CD4-positive, CD25-positive, alpha-beta regulatory T cell (primary cell): ENCODE measurements around the gene C20orf144. TPM values are rescaled to one million over a fixed set of nuclear protein-coding genes. Genes with fewer than 3 reads are reported as not detected.

Experiments used
- ATAC-seq, 2 donors: fragments of 150-1000 bp; cut with Tn5 transposase; one replicate each; pipeline ENCODE4 v1.10.0; 2021; ENCODE audit warnings: low read depth in 2 of 2, moderate number of reproducible peaks in 2 of 2, moderate library complexity in 1 of 2
- DNase-seq, 3 donors: peaks; one replicate each; pipeline versions ENCODE4 v3.0.0 to v3.0.0-alpha.2; 2012 to 2022; ENCODE audit warnings: mixed read lengths in 1 of 3
- H3K27ac ChIP-seq: one replicate; pipeline ENCODE4 v1.7.0; 2013; ENCODE audit warnings: mild to moderate bottlenecking, low read length; ENCODE audit not compliant: insufficient read depth, poor library complexity, severe bottlenecking
- H3K27me3 ChIP-seq: one replicate; pipeline ENCODE4 v1.7.0; 2013; ENCODE audit warnings: low read length; ENCODE audit not compliant: control insufficient read depth, insufficient read depth
- H3K36me3 ChIP-seq: one replicate; pipeline ENCODE4 v1.7.0; 2013; ENCODE audit warnings: mild to moderate bottlenecking, low read length, moderate library complexity; ENCODE audit not compliant: control insufficient read depth, insufficient read depth
- H3K4me1 ChIP-seq: 2 replicates; pipeline ENCODE4 v1.7.0; 2013; ENCODE audit warnings: mild to moderate bottlenecking, low read length; ENCODE audit not compliant: insufficient read depth, control insufficient read depth, poor library complexity, severe bottlenecking
- H3K4me3 ChIP-seq: one replicate; pipeline ENCODE4 v1.7.0; 2013; ENCODE audit warnings: low read depth, mild to moderate bottlenecking, low read length, moderate library complexity
- H3K9me3 ChIP-seq, 2 experiments: 1 replicate in 1 of 2; 2 replicates in 1 of 2; pipeline ENCODE4 v1.7.0; 2013; ENCODE audit warnings: low read length in 2 of 2, mild to moderate bottlenecking in 1 of 2, moderate library complexity in 1 of 2; ENCODE audit not compliant: control insufficient read depth in 2 of 2
- H3K27ac Mint-ChIP-seq, 3 donors: one replicate each; pipeline ENCODE4 v1.8.0; 2020 to 2022; ENCODE audit warnings: mild to moderate bottlenecking in 3 of 3, mixed read lengths in 3 of 3, moderate library complexity in 2 of 3
- H3K27me3 Mint-ChIP-seq: one replicate; pipeline ENCODE4 v1.8.0; 2022; ENCODE audit warnings: mild to moderate bottlenecking, mixed read lengths
- H3K36me3 Mint-ChIP-seq: one replicate; pipeline ENCODE4 v1.8.0; 2020; ENCODE audit warnings: mixed read lengths
- H3K4me1 Mint-ChIP-seq, 4 donors: one replicate each; pipeline ENCODE4 v1.8.0; 2020 to 2022; ENCODE audit warnings: mixed read lengths in 4 of 4, mild to moderate bottlenecking in 1 of 4
- H3K4me3 Mint-ChIP-seq, 4 donors: one replicate each; pipeline ENCODE4 v1.8.0; 2020 to 2022; ENCODE audit warnings: mild to moderate bottlenecking in 4 of 4, mixed read lengths in 4 of 4, moderate library complexity in 3 of 4
- H3K9me3 Mint-ChIP-seq, 7 donors: one replicate each; pipeline ENCODE4 v1.8.0; 2020 to 2022; ENCODE audit warnings: mixed read lengths in 7 of 7, mild to moderate bottlenecking in 3 of 7, moderate library complexity in 2 of 7
- polyA plus RNA-seq, 4 donors: library from polyadenylated mRNA; unstranded; fragments of 300-500 nt; fragmentation: Illumina TruSeq; gene quantifications; one replicate each; pipeline ENCODE4 v1.2.3, GENCODE V29; 2021
- total RNA-seq: library from RNA; stranded (reverse); gene quantifications from one replicate; pipeline ENCODE4 v1.2.3, GENCODE V29; 2022

The C20orf144 gene
- total and polyA plus RNA-seq, 5 donors from 2014 or later, result 0.41 TPM; not detected in 4

GRCh38 chr20:33668466-33669155, 6.5 kb downstream of the C20orf144 start:
- Mint-ChIP-seq H3K9me3 (no peaks in the 10 kb centered on the region), H3K27ac (peak overlapping the region in 2 of 3 donors; percentile 22 to 72), H3K27me3 (no peaks in the 10 kb centered on the region), H3K4me3 (peak overlapping the region in 3 of 4 donors; percentile 46 to 97 (median 84)), H3K36me3 (no peaks in the 10 kb centered on the region), H3K4me1 (peaks cover 11 to 50% (median 20%) of the 10 kb centered on the region in 4 donors)
- H3K27ac ChIP-seq, result no peak overlapping the region
- ATAC-seq (no peak), DNase-seq (no peak)
- H3K9me3 ChIP-seq, result no peaks in the 10 kb centered on the region
- no peaks in the 10 kb centered on the region for H3K27me3 ChIP-seq
- H3K4me1 ChIP-seq, result peaks cover 52% of the 10 kb centered on the region
- H3K36me3 ChIP-seq, result no peaks in the 10 kb centered on the region
- no peak overlapping the region for H3K4me3 ChIP-seq

- Histone ChIP-seq H3K27me3 (no peaks in the 10 kb centered on the region), H3K9me3 (no peaks in the 10 kb centered on the region), H3K36me3 (no peaks in the 10 kb centered on the region), H3K4me1 (peaks cover 50% of the 10 kb centered on the region), H3K4me3 (no peak overlapping the region), H3K27ac (no peak overlapping the region)
- peaks cover 11 to 49% (median 19%) of the 10 kb centered on the region in 4 donors for H3K4me1 Mint-ChIP-seq
- no peaks in the 10 kb centered on the region for H3K9me3 Mint-ChIP-seq
- ATAC-seq (no peak), DNase-seq (no peak)
- H3K36me3 Mint-ChIP-seq, result no peaks in the 10 kb centered on the region
- peak overlapping the region in 2 of 3 donors; percentile 22 to 72 for H3K27ac Mint-ChIP-seq
- H3K4me3 Mint-ChIP-seq, result peak overlapping the region; percentile 28 to 97 (median 42)
- H3K27me3 Mint-ChIP-seq, result no peaks in the 10 kb centered on the region
Measured at GRCh38 chr20:33669224-33669623, 7.1 kb downstream of the C20orf144 start.

- Mint-ChIP-seq H3K27ac (peak overlapping the region in 1 of 3 donors; percentile 65), H3K36me3 (no peaks in the 10 kb centered on the region), H3K4me1 (peaks cover 8 to 46% (median 14%) of the 10 kb centered on the region in 4 donors), H3K27me3 (no peaks in the 10 kb centered on the region), H3K9me3 (no peaks in the 10 kb centered on the region), H3K4me3 (peak overlapping the region in 2 of 4 donors; percentile 28 to 97)
- ATAC-seq (no peak), DNase-seq (no peak)
- no peak overlapping the region for H3K4me3 ChIP-seq
- peaks cover 49% of the 10 kb centered on the region for H3K4me1 ChIP-seq
- no peak overlapping the region for H3K27ac ChIP-seq
- H3K27me3 ChIP-seq, result no peaks in the 10 kb centered on the region
- H3K9me3 ChIP-seq, result no peaks in the 10 kb centered on the region
- no peaks in the 10 kb centered on the region for H3K36me3 ChIP-seq
Measured at GRCh38 chr20:33669873-33670640, 7.9 kb downstream of the C20orf144 start.

- H3K27me3 ChIP-seq, result no peaks in the 10 kb centered on the region
- H3K36me3 Mint-ChIP-seq, result no peaks in the 10 kb centered on the region
- H3K4me1 Mint-ChIP-seq, result peaks cover 10 to 44% (median 14%) of the 10 kb centered on the region in 4 donors
- no peaks in the 10 kb centered on the region for H3K36me3 ChIP-seq
- H3K4me1 ChIP-seq, result peaks cover 46% of the 10 kb centered on the region
- peak overlapping the region in 1 of 3 donors; percentile 42 for H3K27ac Mint-ChIP-seq
- ATAC-seq (no peak), DNase-seq (no peak)
- no peak overlapping the region for H3K27ac ChIP-seq
- H3K9me3 Mint-ChIP-seq, result no peaks in the 10 kb centered on the region
- H3K9me3 ChIP-seq, result no peaks in the 10 kb centered on the region
- no peak overlapping the region for H3K4me3 ChIP-seq
- no peaks in the 10 kb centered on the region for H3K27me3 Mint-ChIP-seq
- H3K4me3 Mint-ChIP-seq, result peak overlapping the region in 2 of 4 donors; percentile 80 to 86
Measured at GRCh38 chr20:33670715-33671499, 8.8 kb downstream of the C20orf144 start.

GRCh38 chr20:33671573-33672288, 9.6 kb downstream of the C20orf144 start:
- DNase-seq (no peak), ATAC-seq (no peak)
- Mint-ChIP-seq H3K9me3 (no peaks in the 10 kb centered on the region), H3K27ac (peak overlapping the region in 1 of 3 donors; percentile 13), H3K27me3 (no peaks in the 10 kb centered on the region), H3K36me3 (no peaks in the 10 kb centered on the region), H3K4me3 (peak overlapping the region in 3 of 4 donors; percentile 19 to 86 (median 32)), H3K4me1 (peaks cover 6 to 41% (median 10%) of the 10 kb centered on the region in 4 donors)
- H3K4me3 ChIP-seq, result no peak overlapping the region
- H3K36me3 ChIP-seq, result no peaks in the 10 kb centered on the region
- no peak overlapping the region for H3K27ac ChIP-seq
- H3K4me1 ChIP-seq, result peaks cover 38% of the 10 kb centered on the region
- H3K9me3 ChIP-seq, result no peaks in the 10 kb centered on the region
- H3K27me3 ChIP-seq, result no peaks in the 10 kb centered on the region

GRCh38 chr20:33672426-33673113, 10.4 kb downstream of the C20orf144 start:
- peak overlapping the region; percentile 12 to 86 (median 84) for H3K4me3 Mint-ChIP-seq
- peaks cover 32% of the 10 kb centered on the region for H3K4me1 ChIP-seq
- H3K4me3 ChIP-seq, result no peak overlapping the region
- peaks cover 5 to 45% (median 10%) of the 10 kb centered on the region in 4 donors for H3K4me1 Mint-ChIP-seq
- no peaks in the 10 kb centered on the region for H3K36me3 ChIP-seq
- no peak overlapping the region for H3K27ac ChIP-seq
- H3K27me3 Mint-ChIP-seq, result no peaks in the 10 kb centered on the region
- ATAC-seq (no peak), DNase-seq (no peak)
- no peaks in the 10 kb centered on the region for H3K27me3 ChIP-seq
- H3K27ac Mint-ChIP-seq, result peak overlapping the region in 2 of 3 donors; percentile 64 to 85
- no peaks in the 10 kb centered on the region for H3K9me3 ChIP-seq
- no peaks in the 10 kb centered on the region for H3K9me3 Mint-ChIP-seq
- no peaks in the 10 kb centered on the region for H3K36me3 Mint-ChIP-seq

- Histone ChIP-seq H3K4me1 (peaks cover 29% of the 10 kb centered on the region), H3K9me3 (no peaks in the 10 kb centered on the region), H3K36me3 (no peaks in the 10 kb centered on the region), H3K27me3 (no peaks in the 10 kb centered on the region), H3K4me3 (peak overlapping the region; percentile 19), H3K27ac (no peak overlapping the region)
- no peaks in the 10 kb centered on the region for H3K9me3 Mint-ChIP-seq
- ATAC-seq (no peak), DNase-seq (no peak)
- H3K27me3 Mint-ChIP-seq, result no peaks in the 10 kb centered on the region
- H3K4me3 Mint-ChIP-seq, result peak overlapping the region; percentile 85 to 91 (median 86)
- H3K27ac Mint-ChIP-seq, result peak overlapping the region in 2 of 3 donors; percentile 64 to 85
- H3K4me1 Mint-ChIP-seq, result peaks cover 5 to 49% (median 10%) of the 10 kb centered on the region in 4 donors
- no peaks in the 10 kb centered on the region for H3K36me3 Mint-ChIP-seq
Measured at GRCh38 chr20:33673114-33673409, 10.9 kb downstream of the C20orf144 start.
